Vagina (tissue), 2 donors: ENCODE data around the gene PRELID1.

Experiments used
- POLR2A ChIP-seq, 2 donors: fragments of 450-650 bp; IDR thresholded peaks; one replicate each; pipeline ENCODE4 v1.6.1; 2017; ENCODE audit warnings: antibody characterized with exemption in 2 of 2, mild to moderate bottlenecking in 2 of 2, moderate library complexity in 2 of 2
- POLR2AphosphoS5 ChIP-seq, 2 donors: sonication (generic); formaldehyde crosslinking; IDR thresholded peaks; one replicate each; pipeline ENCODE4 v1.9.0; 2017; ENCODE audit warnings: antibody characterized with exemption in 2 of 2, mild to moderate bottlenecking in 2 of 2, low read depth in 1 of 2; ENCODE audit not compliant: insufficient read depth in 1 of 2
- TF ChIP-seq, protein P1 (sequence below), 3 experiments: fragments of 450-650 bp in 2 of 3; fragments of 200-600 bp in 1 of 3; sonication (generic) in 1 of 3; IDR thresholded peaks; one replicate each; pipeline ENCODE4 v1.5.1; 2017 to 2019; ENCODE audit warnings: antibody characterized with exemption in 3 of 3, mild to moderate bottlenecking in 2 of 3, moderate library complexity in 2 of 3

DNA sequence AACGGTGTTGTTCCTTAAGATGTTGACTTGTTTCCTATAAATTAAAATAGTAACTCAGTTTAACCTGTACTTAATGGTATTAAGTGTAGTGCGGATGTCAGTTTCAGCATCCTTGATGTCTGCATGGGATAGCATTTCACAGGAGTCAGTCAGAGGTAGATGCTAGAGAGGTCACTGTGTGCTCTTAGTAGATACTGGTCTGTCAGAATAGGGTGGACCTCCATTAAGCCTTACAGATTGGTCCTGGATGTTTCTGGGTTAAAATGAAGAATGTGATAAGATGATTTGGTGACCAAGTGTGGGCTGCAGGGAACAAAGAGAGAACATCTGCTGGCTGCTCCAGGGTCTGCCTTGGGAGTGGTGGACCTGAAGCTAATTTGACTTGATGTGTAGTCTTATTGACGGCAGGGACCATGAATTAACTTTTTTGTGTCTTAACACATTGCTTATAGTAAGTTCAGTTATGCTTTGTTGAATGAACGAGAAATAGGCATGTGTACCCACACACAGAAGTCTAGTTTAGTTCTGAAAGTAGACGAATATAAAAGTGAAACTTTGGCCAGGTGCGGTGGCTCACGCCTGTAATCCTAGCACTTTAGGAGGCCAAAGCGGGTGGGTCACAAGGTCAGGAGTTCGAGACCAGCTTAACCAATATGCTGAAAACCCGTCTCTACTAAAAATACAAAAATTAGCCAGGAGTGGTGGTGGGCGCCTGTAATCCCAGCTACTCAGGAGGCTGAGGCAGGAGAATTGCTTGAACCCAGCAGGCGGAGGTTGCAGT lies 12.6 kb upstream of the PRELID1 start:
- TF ChIP-seq, protein P1, sequence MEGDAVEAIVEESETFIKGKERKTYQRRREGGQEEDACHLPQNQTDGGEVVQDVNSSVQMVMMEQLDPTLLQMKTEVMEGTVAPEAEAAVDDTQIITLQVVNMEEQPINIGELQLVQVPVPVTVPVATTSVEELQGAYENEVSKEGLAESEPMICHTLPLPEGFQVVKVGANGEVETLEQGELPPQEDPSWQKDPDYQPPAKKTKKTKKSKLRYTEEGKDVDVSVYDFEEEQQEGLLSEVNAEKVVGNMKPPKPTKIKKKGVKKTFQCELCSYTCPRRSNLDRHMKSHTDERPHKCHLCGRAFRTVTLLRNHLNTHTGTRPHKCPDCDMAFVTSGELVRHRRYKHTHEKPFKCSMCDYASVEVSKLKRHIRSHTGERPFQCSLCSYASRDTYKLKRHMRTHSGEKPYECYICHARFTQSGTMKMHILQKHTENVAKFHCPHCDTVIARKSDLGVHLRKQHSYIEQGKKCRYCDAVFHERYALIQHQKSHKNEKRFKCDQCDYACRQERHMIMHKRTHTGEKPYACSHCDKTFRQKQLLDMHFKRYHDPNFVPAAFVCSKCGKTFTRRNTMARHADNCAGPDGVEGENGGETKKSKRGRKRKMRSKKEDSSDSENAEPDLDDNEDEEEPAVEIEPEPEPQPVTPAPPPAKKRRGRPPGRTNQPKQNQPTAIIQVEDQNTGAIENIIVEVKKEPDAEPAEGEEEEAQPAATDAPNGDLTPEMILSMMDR (IDR thresholded peaks at IDR 0.05): no peak
- TF ChIP-seq POLR2A (IDR thresholded peaks at IDR 0.05) (no peak), POLR2AphosphoS5 (IDR thresholded peaks at IDR 0.05; ENCODE audit: insufficient read depth in 1 of 2, low read depth in 1 of 2) (no peak)
